ENCODE data around the gene ICOS. TPM values are rescaled to one million over a fixed set of nuclear protein-coding genes. Genes with fewer than 3 reads are reported as not detected.
A peak's percentile ranks its signal among the peaks of the same experiment; 100 is the strongest.

The ICOS gene
- total RNA-seq, 1 experiment from 2014 or later: not detected

GRCh38 chr2:203892207-203892606, 44.4 kb upstream of the ICOS start:
- H3K4me3 Mint-ChIP-seq (ENCODE audit: unreplicated experiment): no peak overlapping the region
- POLR2A ChIA-PET: no interaction called here
- TF ChIP-seq, protein P1, sequence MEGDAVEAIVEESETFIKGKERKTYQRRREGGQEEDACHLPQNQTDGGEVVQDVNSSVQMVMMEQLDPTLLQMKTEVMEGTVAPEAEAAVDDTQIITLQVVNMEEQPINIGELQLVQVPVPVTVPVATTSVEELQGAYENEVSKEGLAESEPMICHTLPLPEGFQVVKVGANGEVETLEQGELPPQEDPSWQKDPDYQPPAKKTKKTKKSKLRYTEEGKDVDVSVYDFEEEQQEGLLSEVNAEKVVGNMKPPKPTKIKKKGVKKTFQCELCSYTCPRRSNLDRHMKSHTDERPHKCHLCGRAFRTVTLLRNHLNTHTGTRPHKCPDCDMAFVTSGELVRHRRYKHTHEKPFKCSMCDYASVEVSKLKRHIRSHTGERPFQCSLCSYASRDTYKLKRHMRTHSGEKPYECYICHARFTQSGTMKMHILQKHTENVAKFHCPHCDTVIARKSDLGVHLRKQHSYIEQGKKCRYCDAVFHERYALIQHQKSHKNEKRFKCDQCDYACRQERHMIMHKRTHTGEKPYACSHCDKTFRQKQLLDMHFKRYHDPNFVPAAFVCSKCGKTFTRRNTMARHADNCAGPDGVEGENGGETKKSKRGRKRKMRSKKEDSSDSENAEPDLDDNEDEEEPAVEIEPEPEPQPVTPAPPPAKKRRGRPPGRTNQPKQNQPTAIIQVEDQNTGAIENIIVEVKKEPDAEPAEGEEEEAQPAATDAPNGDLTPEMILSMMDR (IDR thresholded peaks at IDR 0.05; ENCODE audit: insufficient read depth in 1 of 2, low read depth in 1 of 2, low read length in 1 of 2, severe bottlenecking in 1 of 2, unreplicated experiment in 1 of 2): no peak
- Histone ChIP-seq H3K27me3 (replicated peaks; ENCODE audit: control insufficient read depth, insufficient read depth, low read length) (no peaks in the 10 kb centered on the region), H3K4me1 (peaks cover 11% of the 10 kb centered on the region; the same call in 1 of the 2 replicates), H3K4me3 (ENCODE audit: low read depth, low read length) (no peak overlapping the region), H3K9me3 (peaks cover 4% of the 10 kb centered on the region; the same call in 1 of the 2 replicates), H3K36me3 (ENCODE audit: control insufficient read depth, insufficient read depth, low read length) (no peaks in the 10 kb centered on the region)
- H3K27ac Mint-ChIP-seq (ENCODE audit: unreplicated experiment): no peak overlapping the region
- no peaks in the 10 kb centered on the region for H3K36me3 Mint-ChIP-seq (ENCODE audit: insufficient read depth, unreplicated experiment)
- DNase-seq: peak; percentile 30 to 55
- H3K27me3 Mint-ChIP-seq (ENCODE audit: insufficient read depth, unreplicated experiment): no peaks in the 10 kb centered on the region
- peaks cover 9% of the 10 kb centered on the region for H3K4me1 Mint-ChIP-seq (ENCODE audit: low read depth, unreplicated experiment)
- intact Hi-C loops (cut with micrococcal nuclease; ENCODE audit: unreplicated experiment): no loop called here
- CTCF ChIA-PET: no interaction called here
- H3K9me3 Mint-ChIP-seq (ENCODE audit: unreplicated experiment): peaks cover 13% of the 10 kb centered on the region
- BruUV-seq (replicated peaks): no TSS peak

- intact Hi-C loops (cut with micrococcal nuclease; ENCODE audit: unreplicated experiment): no loop called here
- H3K27me3 ChIP-seq (replicated peaks; ENCODE audit: control insufficient read depth, insufficient read depth, low read length): no peaks in the 10 kb centered on the region
- no peak for DNase-seq
- Mint-ChIP-seq H3K27me3 (ENCODE audit: insufficient read depth, unreplicated experiment) (no peaks in the 10 kb centered on the region), H3K36me3 (ENCODE audit: insufficient read depth, unreplicated experiment) (no peaks in the 10 kb centered on the region), H3K4me1 (ENCODE audit: low read depth, unreplicated experiment) (peaks cover 9% of the 10 kb centered on the region), H3K4me3 (ENCODE audit: unreplicated experiment) (no peak overlapping the region), H3K9me3 (ENCODE audit: unreplicated experiment) (peaks cover 13% of the 10 kb centered on the region), H3K27ac (ENCODE audit: unreplicated experiment) (no peak overlapping the region)
- POLR2A ChIA-PET: no interaction called here
- CTCF ChIA-PET: no interaction called here
- H3K4me3 ChIP-seq (ENCODE audit: low read depth, low read length): no peak overlapping the region
- no TSS peak for BruUV-seq (replicated peaks)
- H3K36me3 ChIP-seq (ENCODE audit: control insufficient read depth, insufficient read depth, low read length): no peaks in the 10 kb centered on the region
- H3K9me3 ChIP-seq: peaks cover 4% of the 10 kb centered on the region; the same call in 1 of the 2 replicates
- TF ChIP-seq, protein P1 (IDR thresholded peaks at IDR 0.05; ENCODE audit: insufficient read depth in 1 of 2, low read depth in 1 of 2, low read length in 1 of 2, severe bottlenecking in 1 of 2, unreplicated experiment in 1 of 2): no peak
- H3K4me1 ChIP-seq: peaks cover 11% of the 10 kb centered on the region; the same call in 1 of the 2 replicates
Observed at GRCh38 chr2:203893401-203893800, 43.2 kb upstream of the ICOS start.

GRCh38 chr2:203893840-203894239, 42.7 kb upstream of the ICOS start:
- H3K27me3 ChIP-seq (replicated peaks; ENCODE audit: control insufficient read depth, insufficient read depth, low read length): no peaks in the 10 kb centered on the region
- peaks cover 4% of the 10 kb centered on the region; the same call in 1 of the 2 replicates for H3K9me3 ChIP-seq
- peaks cover 9% of the 10 kb centered on the region for H3K4me1 Mint-ChIP-seq (ENCODE audit: low read depth, unreplicated experiment)
- no peak for DNase-seq
- TF ChIP-seq, protein P1 (IDR thresholded peaks at IDR 0.05; ENCODE audit: insufficient read depth in 1 of 2, low read depth in 1 of 2, low read length in 1 of 2, severe bottlenecking in 1 of 2, unreplicated experiment in 1 of 2): no peak
- intact Hi-C loops (cut with micrococcal nuclease; ENCODE audit: unreplicated experiment): no loop called here
- H3K36me3 Mint-ChIP-seq (ENCODE audit: insufficient read depth, unreplicated experiment): no peaks in the 10 kb centered on the region
- ChIA-PET POLR2A (no interaction called here), CTCF (no interaction called here)
- peaks cover 13% of the 10 kb centered on the region for H3K9me3 Mint-ChIP-seq (ENCODE audit: unreplicated experiment)
- no peak overlapping the region for H3K4me3 Mint-ChIP-seq (ENCODE audit: unreplicated experiment)
- H3K36me3 ChIP-seq (ENCODE audit: control insufficient read depth, insufficient read depth, low read length): no peaks in the 10 kb centered on the region
- no TSS peak for BruUV-seq (replicated peaks)
- no peaks in the 10 kb centered on the region for H3K27me3 Mint-ChIP-seq (ENCODE audit: insufficient read depth, unreplicated experiment)
- H3K4me1 ChIP-seq: peaks cover 11% of the 10 kb centered on the region; the same call in 1 of the 2 replicates
- no peak overlapping the region for H3K27ac Mint-ChIP-seq (ENCODE audit: unreplicated experiment)
- no peak overlapping the region for H3K4me3 ChIP-seq (ENCODE audit: low read depth, low read length)

Measured in Caco-2 (cell line).